CD4-positive, alpha-beta memory T cell (primary cell): ENCODE measurements around the gene TMBIM4. TPM values are rescaled to one million over a fixed set of nuclear protein-coding genes. Genes with fewer than 3 reads are reported as not detected.
"Not testable (repeated sequence)": the region's sequence is repeated elsewhere in the genome, so short reads cannot be mapped to it uniquely, and the experiment has no call there.

ENCODE experiments used
- CTCF ChIA-PET: fragments of 350-600 bp; sonication (Branson Sonifier 250); formaldehyde crosslinking; loops from one replicate; lab custom pipeline; 2021; ENCODE audit warnings: inconsistent platforms; ENCODE audit not compliant: partially characterized antibody; lab: Charles Lee
- POLR2A ChIA-PET: fragments of 350-600 bp; sonication (Branson Sonifier 250); formaldehyde crosslinking; loops from one replicate; lab custom pipeline; 2021; ENCODE audit not compliant: partially characterized antibody; lab: Charles Lee
- DNase-seq, 5 donors: peaks; one replicate each; pipeline versions ENCODE4 v3.0.0 to v3.0.0-alpha.2; 2020 to 2022; ENCODE audit warnings: mixed read lengths in 1 of 5
- H3K27ac ChIP-seq: one replicate; pipeline ENCODE4 v1.7.0; 2013; ENCODE audit warnings: low read depth, low read length
- H3K27me3 ChIP-seq: 2 replicates; pipeline ENCODE4 v1.7.0; 2013; ENCODE audit warnings: mild to moderate bottlenecking, low read length, moderate library complexity; ENCODE audit not compliant: insufficient read depth
- H3K36me3 ChIP-seq: 2 replicates; pipeline ENCODE4 v1.7.0; 2013; ENCODE audit warnings: mild to moderate bottlenecking, low read length, moderate library complexity; ENCODE audit not compliant: insufficient read depth
- H3K4me1 ChIP-seq: 2 replicates; pipeline ENCODE4 v1.7.0; 2013; ENCODE audit warnings: mild to moderate bottlenecking, low read length, moderate library complexity; ENCODE audit not compliant: insufficient read depth
- H3K4me3 ChIP-seq, 2 donors: one replicate each; pipeline ENCODE4 v1.7.0; 2013; ENCODE audit warnings: low read length in 2 of 2, mild to moderate bottlenecking in 1 of 2
- H3K9me3 ChIP-seq, 2 donors: one replicate each; pipeline ENCODE4 v1.7.0; 2013; ENCODE audit warnings: low read length in 2 of 2, control low read depth in 1 of 2; ENCODE audit not compliant: control insufficient read depth in 1 of 2
- H3K27ac Mint-ChIP-seq, 7 donors: one replicate each; pipeline ENCODE4 v1.8.0; 2020 to 2021; ENCODE audit warnings: mixed read lengths in 7 of 7, mild to moderate bottlenecking in 6 of 7, inconsistent platforms in 3 of 7, moderate library complexity in 3 of 7
- H3K27me3 Mint-ChIP-seq, 2 donors: one replicate each; pipeline ENCODE4 v1.8.0; 2020 to 2021; ENCODE audit warnings: mixed read lengths in 2 of 2
- H3K36me3 Mint-ChIP-seq, 2 donors: one replicate each; pipeline ENCODE4 v1.8.0; 2020 to 2021; ENCODE audit warnings: mixed read lengths in 2 of 2, inconsistent platforms in 1 of 2, mild to moderate bottlenecking in 1 of 2
- H3K4me1 Mint-ChIP-seq, 4 donors: one replicate each; pipeline ENCODE4 v1.8.0; 2020 to 2021; ENCODE audit warnings: mixed read lengths in 4 of 4, mild to moderate bottlenecking in 1 of 4
- H3K4me3 Mint-ChIP-seq, 8 donors: one replicate each; pipeline ENCODE4 v1.8.0; 2020 to 2021; ENCODE audit warnings: mixed read lengths in 8 of 8, mild to moderate bottlenecking in 7 of 8, moderate library complexity in 6 of 8, inconsistent platforms in 3 of 8
- H3K9me3 Mint-ChIP-seq, 8 donors: one replicate each; pipeline ENCODE4 v1.8.0; 2020 to 2021; ENCODE audit warnings: mixed read lengths in 8 of 8, mild to moderate bottlenecking in 5 of 8, inconsistent platforms in 3 of 8, moderate library complexity in 1 of 8
- intact Hi-C: fragments of 100-400 bp; cut with micrococcal nuclease; formaldehyde crosslinking; loops from one replicate; pipeline ENCODE4 v1.15.1; 2023
- polyA plus RNA-seq, 2 donors: library from polyadenylated mRNA; unstranded; fragments of 300-500 nt; fragmentation: Illumina TruSeq; gene quantifications; one replicate each; pipeline ENCODE4 v1.2.3, GENCODE V29; 2021
- total RNA-seq, 2 experiments: library from RNA; stranded (reverse); gene quantifications; one replicate each; pipeline ENCODE4 v1.2.3, GENCODE V29; 2021

TMBIM4 gene
- total and polyA plus RNA-seq, 4 experiments from 2014 or later: 98.5 to 486 (median 196) TPM

GRCh38 chr12:66187036-66187435, 17.2 kb upstream of the TMBIM4 start:
- intact Hi-C loops: no loop called here
- peak overlapping the region in 5 of 8 donors; percentile 1 to 74 (median 34) for H3K4me3 Mint-ChIP-seq
- H3K9me3 Mint-ChIP-seq: peaks cover 4 to 12% (median 5%) of the 10 kb centered on the region in 8 donors
- peaks cover 1 to 7% of the 10 kb centered on the region in 2 donors for H3K36me3 Mint-ChIP-seq
- CTCF ChIA-PET: interaction anchor here (1.2 kb wide), 1 partner anchor 13 kb away, joined by 3 read pairs; no protein-coding TSS in a partner anchor
- no peak for DNase-seq
- H3K27ac Mint-ChIP-seq: no peak overlapping the region
- Histone ChIP-seq H3K27me3 (no peaks in the 10 kb centered on the region), H3K4me1 (peaks cover 4% of the 10 kb centered on the region), H3K27ac (no peak overlapping the region), H3K9me3 (no peaks in the 10 kb centered on the region), H3K36me3 (no peaks in the 10 kb centered on the region), H3K4me3 (no peak overlapping the region)
- H3K4me1 Mint-ChIP-seq: peaks cover 4 to 11% (median 9%) of the 10 kb centered on the region in 4 donors
- POLR2A ChIA-PET: interaction anchor here (1.2 kb wide), 1 partner anchor 17 kb away, joined by 4 read pairs; the partner anchor contains the start of gene TMBIM4
- H3K27me3 Mint-ChIP-seq: peaks cover 53 to 65% of the 10 kb centered on the region in 2 donors

GRCh38 chr12:66184822-66185221, 15.0 kb upstream of the TMBIM4 start:
- H3K27me3 ChIP-seq, H3K4me1 ChIP-seq, DNase-seq, CTCF ChIA-PET, H3K27ac ChIP-seq, H3K36me3 ChIP-seq, POLR2A ChIA-PET, H3K27ac Mint-ChIP-seq, H3K9me3 ChIP-seq, H3K4me3 Mint-ChIP-seq, intact Hi-C loops, H3K4me3 ChIP-seq, H3K36me3 Mint-ChIP-seq: not testable (repeated sequence)
- H3K27me3 Mint-ChIP-seq: peaks cover 38 to 46% of the 10 kb centered on the region in 2 donors
- peaks cover 4 to 12% (median 5%) of the 10 kb centered on the region in 8 donors for H3K9me3 Mint-ChIP-seq
- peaks cover 4 to 11% (median 6%) of the 10 kb centered on the region in 4 donors for H3K4me1 Mint-ChIP-seq

- no peaks in the 10 kb centered on the region for H3K4me1 ChIP-seq
- POLR2A ChIA-PET: no interaction called here
- H3K36me3 Mint-ChIP-seq: peaks cover 1 to 7% of the 10 kb centered on the region in 2 donors
- H3K27ac ChIP-seq: no peak overlapping the region
- H3K9me3 ChIP-seq: no peaks in the 10 kb centered on the region
- peaks cover 38 to 44% of the 10 kb centered on the region in 2 donors for H3K27me3 Mint-ChIP-seq
- peaks cover 4 to 12% (median 5%) of the 10 kb centered on the region in 8 donors for H3K9me3 Mint-ChIP-seq
- DNase-seq: no peak
- H3K4me3 Mint-ChIP-seq: no peak overlapping the region
- intact Hi-C loops: no loop called here
- H3K27ac Mint-ChIP-seq: no peak overlapping the region
- CTCF ChIA-PET: no interaction called here
- no peaks in the 10 kb centered on the region for H3K36me3 ChIP-seq
- H3K27me3 ChIP-seq: no peaks in the 10 kb centered on the region
- H3K4me1 Mint-ChIP-seq: peaks cover 2 to 3% (median 2%) of the 10 kb centered on the region in 4 donors
- H3K4me3 ChIP-seq: no peak overlapping the region
Measured at GRCh38 chr12:66182956-66183355, 13.2 kb upstream of the TMBIM4 start.

- Histone ChIP-seq H3K9me3 (no peaks in the 10 kb centered on the region), H3K4me3 (no peak overlapping the region), H3K4me1 (no peaks in the 10 kb centered on the region), H3K27ac (no peak overlapping the region), H3K27me3 (no peaks in the 10 kb centered on the region), H3K36me3 (no peaks in the 10 kb centered on the region)
- intact Hi-C loops: no loop called here
- Mint-ChIP-seq H3K27ac (no peak overlapping the region), H3K4me1 (no peaks in the 10 kb centered on the region), H3K9me3 (no peaks in the 10 kb centered on the region), H3K4me3 (no peak overlapping the region), H3K27me3 (peaks cover 11 to 17% of the 10 kb centered on the region in 2 donors), H3K36me3 (no peaks in the 10 kb centered on the region)
- DNase-seq: no peak
- POLR2A ChIA-PET: no interaction called here
- CTCF ChIA-PET: interaction anchor here (1.5 kb wide), 1 partner anchor 128 kb away, joined by 3 read pairs; no protein-coding TSS in a partner anchor
Measured at GRCh38 chr12:66176105-66176900, 6.5 kb upstream of the TMBIM4 start.

GRCh38 chr12:66174391-66175325, 4.9 kb upstream of the TMBIM4 start:
- H3K27ac Mint-ChIP-seq, H3K36me3 ChIP-seq, H3K27me3 ChIP-seq, H3K9me3 Mint-ChIP-seq, DNase-seq, POLR2A ChIA-PET, H3K4me3 Mint-ChIP-seq, H3K4me1 ChIP-seq, H3K27ac ChIP-seq, H3K9me3 ChIP-seq, intact Hi-C loops, H3K36me3 Mint-ChIP-seq, H3K4me3 ChIP-seq: not testable (repeated sequence)
- Mint-ChIP-seq H3K4me1 (peaks cover 2 to 13% (median 10%) of the 10 kb centered on the region in 4 donors), H3K27me3 (peaks cover 11 to 17% of the 10 kb centered on the region in 2 donors)
- CTCF ChIA-PET: interaction anchor here (1.0 kb wide), 1 partner anchor 68 kb away, joined by 4 read pairs; no protein-coding TSS in a partner anchor

- Mint-ChIP-seq H3K4me1 (peaks cover 26 to 50% (median 39%) of the 10 kb centered on the region in 4 donors), H3K4me3 (peak overlapping the region; percentile 91 to 98 (median 96)), H3K9me3 (peaks cover 0 to 6% (median 0%) of the 10 kb centered on the region in 8 donors), H3K27me3 (peaks cover 2 to 5% of the 10 kb centered on the region in 2 donors), H3K36me3 (peaks cover 22 to 29% of the 10 kb centered on the region in 2 donors), H3K27ac (peak overlapping the region; percentile 95 to 99 (median 98))
- H3K27ac ChIP-seq: no peak overlapping the region
- H3K27me3 ChIP-seq: no peaks in the 10 kb centered on the region
- DNase-seq: no peak
- CTCF ChIA-PET: no interaction called here
- no peaks in the 10 kb centered on the region for H3K36me3 ChIP-seq
- H3K4me3 ChIP-seq: peak overlapping the region in 1 of 2 donors; percentile 85
- H3K9me3 ChIP-seq: no peaks in the 10 kb centered on the region
- H3K4me1 ChIP-seq: peaks cover 32% of the 10 kb centered on the region
- POLR2A ChIA-PET: interaction anchor here (0.8 to 3.3 kb wide), 4 partner anchors 40 to 132 kb away, joined by 3 to 115 read pairs (median 18); partner anchors contain the start of genes HELB and LLPH
- intact Hi-C loops: no loop called here
Measured at GRCh38 chr12:66170606-66171005, 810 bp upstream of the TMBIM4 start.
